GM12878 (cell line): ENCODE data around the gene ARL9. TPM values are rescaled to one million over a fixed set of nuclear protein-coding genes. Genes with fewer than 3 reads are reported as not detected.

ENCODE experiments used
- BHLHE40 ChIP-seq, 2 experiments: fragments of 450-650 bp in 1 of 2; IDR thresholded peaks; 2 replicates each; pipeline ENCODE4 v1.6.1; 2011 to 2017; ENCODE audit warnings: low read depth in 2 of 2, borderline replicate concordance in 1 of 2, improper control_type of control experiment in 1 of 2, low read length in 1 of 2, mild to moderate bottlenecking in 1 of 2
- FOS ChIP-seq: IDR thresholded peaks from 3 replicates; pipeline ENCODE4 v1.6.1; 2011; ENCODE audit warnings: borderline replicate concordance; ENCODE audit not compliant: insufficient read length; ENCODE audit errors: extremely low read depth
- GATAD2B ChIP-seq: fragments of 450-650 bp; conservative IDR thresholded peaks from 2 replicates; pipeline ENCODE4 v1.6.1; 2017; ENCODE audit warnings: low read depth, mild to moderate bottlenecking, moderate library complexity
- HDGF ChIP-seq: fragments of 450-650 bp; IDR thresholded peaks from 2 replicates; pipeline ENCODE4 v1.6.1; 2016; ENCODE audit warnings: antibody characterized with exemption
- MEF2B ChIP-seq: fragments of 450-650 bp; IDR thresholded peaks from 2 replicates; pipeline ENCODE4 v1.6.1; 2018; ENCODE audit warnings: mild to moderate bottlenecking, moderate library complexity; ENCODE audit not compliant: partially characterized antibody, poor library complexity, severe bottlenecking
- MXI1 ChIP-seq: fragments of 150-350 bp; IDR thresholded peaks from 2 replicates; pipeline ENCODE4 v1.6.1; 2011; ENCODE audit warnings: low read depth, mild to moderate bottlenecking, inconsistent platforms, low read length, improper control_type of control experiment
- NFYB ChIP-seq: IDR thresholded peaks from 2 replicates; pipeline ENCODE4 v1.6.1; 2011; ENCODE audit warnings: low read depth, mild to moderate bottlenecking, low read length, improper control_type of control experiment, moderate library complexity; ENCODE audit not compliant: insufficient read depth
- NR2C1 ChIP-seq: fragments of 450-650 bp; IDR thresholded peaks from 2 replicates; pipeline ENCODE4 v1.6.1; 2017; ENCODE audit warnings: antibody characterized with exemption, mild to moderate bottlenecking, moderate library complexity
- NRF1 ChIP-seq: conservative IDR thresholded peaks from 2 replicates; pipeline ENCODE4 v1.6.1; 2011; ENCODE audit warnings: mild to moderate bottlenecking, low read depth, low read length, improper control_type of control experiment
- POLR2A ChIP-seq: IDR thresholded peaks from 2 replicates; pipeline ENCODE4 v1.6.1; 2011; ENCODE audit warnings: low read depth, mild to moderate bottlenecking, low read length
- RBBP5 ChIP-seq: fragments of 200-600 bp; sonication (generic); conservative IDR thresholded peaks from 2 replicates; pipeline ENCODE4 v1.6.1; 2016
- SMAD1 ChIP-seq: fragments of 450-650 bp; IDR thresholded peaks from 2 replicates; pipeline ENCODE4 v1.6.1; 2018; ENCODE audit warnings: mild to moderate bottlenecking, low read depth; ENCODE audit not compliant: partially characterized antibody
- SRF ChIP-seq, 2 experiments: IDR thresholded peaks; 2 replicates each; pipeline ENCODE4 v1.6.1; 2011; ENCODE audit warnings: low read depth in 2 of 2, low read length in 2 of 2, mild to moderate bottlenecking in 1 of 2, moderate library complexity in 1 of 2
- SUPT20H ChIP-seq: IDR thresholded peaks from 2 replicates; pipeline ENCODE4 v1.6.1; 2011; ENCODE audit warnings: low read depth, mild to moderate bottlenecking, low read length, moderate library complexity, borderline replicate concordance; ENCODE audit not compliant: control insufficient read depth
- TAF1 ChIP-seq: IDR thresholded peaks from 2 replicates; pipeline ENCODE4 v1.6.1; 2011; ENCODE audit warnings: mild to moderate bottlenecking, low read depth, low read length, borderline replicate concordance
- ZNF274 ChIP-seq: IDR thresholded peaks from one replicate; pipeline ENCODE4 v1.8.0; 2011; ENCODE audit not compliant: insufficient read length, insufficient read depth
- polyA plus RNA-seq, 11 experiments: library from polyadenylated mRNA; depleted of rRNA in 4 of 11; unstranded in 6 of 11; stranded (reverse) in 5 of 11; fragments of >200 nt; fragmentation: Nextera tagmentation in 4 of 11; fragmentation: Illumina TruSeq in 1 of 11; extraction: Ambion mirVana in 4 of 11; extraction: Trizol in 1 of 11; gene quantifications; 1 replicate in 1 of 11; 2 replicates in 10 of 11; pipeline versions ENCODE4 v1.2.1 to v1.2.3, GENCODE V29; 2011 to 2016; ENCODE audit warnings: inconsistent platforms in 2 of 11, missing spikeins in 2 of 11, low read depth in 1 of 11
- total RNA-seq, 4 experiments: library from RNA; depleted of rRNA in 3 of 4; stranded (reverse); fragments of >200 nt in 3 of 4; fragmentation: Illumina TruSeq in 1 of 4; extraction: Trizol in 1 of 4; gene quantifications; 2 replicates each; pipeline versions ENCODE4 v1.2.1 to v1.2.3, GENCODE V29; 2013 to 2021
- TF ChIP-seq, protein P1 (sequence below): IDR thresholded peaks from 2 replicates; pipeline ENCODE4 v1.6.1; 2012; ENCODE audit warnings: low read depth, low read length, improper control_type of control experiment
- TF ChIP-seq, protein P2 (sequence below): fragments of 450-650 bp; IDR thresholded peaks from 2 replicates; pipeline ENCODE4 v1.6.1; 2018; ENCODE audit warnings: mild to moderate bottlenecking, low read depth, moderate library complexity; ENCODE audit not compliant: partially characterized antibody
- TF ChIP-seq, protein P3 (sequence below): IDR thresholded peaks from 2 replicates; pipeline ENCODE4 v1.6.1; 2011; ENCODE audit warnings: low read depth, low read length, improper control_type of control experiment, borderline replicate concordance
- TF ChIP-seq, protein P4 (sequence below): fragments of 450-650 bp; IDR thresholded peaks from 2 replicates; pipeline ENCODE4 v1.6.1; 2017; ENCODE audit warnings: low read depth, mild to moderate bottlenecking, moderate library complexity

ARL9 gene
- total and polyA plus RNA-seq, 10 of the 15 experiments (the other 5 are each of a cell fraction or from before 2014, with no cell fraction given): not detected

DNA sequence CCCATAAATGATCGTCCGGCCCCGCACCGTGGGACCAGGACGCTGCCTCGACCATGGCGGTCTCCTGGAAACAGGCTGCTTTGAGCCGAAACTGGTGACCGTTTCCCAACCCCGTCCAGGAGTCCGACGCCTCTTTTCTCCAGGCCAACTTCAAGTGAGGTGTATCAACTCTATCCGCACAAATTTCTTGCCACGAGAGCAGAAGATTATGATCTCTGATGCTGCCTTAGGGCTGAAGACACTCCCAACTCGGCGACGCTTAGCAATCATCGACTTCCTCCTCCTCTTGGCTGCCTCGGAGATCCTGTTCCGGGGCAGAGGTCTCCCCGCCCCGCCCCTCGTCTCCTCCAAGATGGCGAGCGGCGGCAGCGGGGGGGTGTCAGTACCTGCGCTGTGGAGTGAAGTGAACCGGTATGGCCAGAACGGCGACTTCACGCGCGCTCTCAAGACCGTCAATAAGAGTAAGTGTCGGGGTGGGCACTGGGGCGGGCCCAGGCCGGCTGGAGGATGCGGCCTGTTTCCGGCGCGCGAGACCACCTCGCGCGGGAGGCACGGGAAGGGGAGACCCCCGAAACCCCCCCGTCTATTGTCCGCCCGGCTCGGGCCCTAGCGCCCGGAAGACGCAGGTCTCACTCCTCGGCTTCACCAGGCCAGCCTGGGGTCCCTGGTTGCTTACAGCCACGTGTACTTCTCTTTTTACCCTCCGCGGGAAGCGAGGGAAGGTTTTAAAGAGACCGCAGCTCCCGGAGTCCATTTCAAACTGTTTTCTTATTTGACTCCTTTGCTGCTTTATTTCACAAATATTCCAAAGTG, 38.1 kb upstream of the ARL9 start, which contains the start of gene SRP72 (continued):
- TF ChIP-seq, protein P1, sequence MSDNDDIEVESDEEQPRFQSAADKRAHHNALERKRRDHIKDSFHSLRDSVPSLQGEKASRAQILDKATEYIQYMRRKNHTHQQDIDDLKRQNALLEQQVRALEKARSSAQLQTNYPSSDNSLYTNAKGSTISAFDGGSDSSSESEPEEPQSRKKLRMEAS: no peak
- TF ChIP-seq RBBP5 (peak; percentile 71; the same call in 1 of the 2 replicates), SUPT20H (no peak), ZNF274 (no peak), BHLHE40 (IDR thresholded peaks at IDR 0.05; ENCODE audit: borderline replicate concordance in 1 of 2, low read depth in 2 of 2, low read length in 1 of 2) (peak in 1 of 2 experiments; percentile 35; a peak in 1 of 4 replicates), GATAD2B (no peak; the same call in 1 of the 2 replicates), POLR2A (peak; percentile 96), SRF (IDR thresholded peaks at IDR 0.05; ENCODE audit: low read depth in 2 of 2, low read length in 2 of 2) (0 out of 4 replicates have a peak, but pooled peaks of 1 of the 2 experiments have one; percentile 37), MEF2B (no peak), SMAD1 (no peak), FOS (no peak), NRF1 (no peak), NR2C1 (peak; percentile 98), HDGF (no peak), TAF1 (peak; percentile 97), NFYB (no peak), MXI1 (peak; percentile 92)
- TF ChIP-seq, protein P2, sequence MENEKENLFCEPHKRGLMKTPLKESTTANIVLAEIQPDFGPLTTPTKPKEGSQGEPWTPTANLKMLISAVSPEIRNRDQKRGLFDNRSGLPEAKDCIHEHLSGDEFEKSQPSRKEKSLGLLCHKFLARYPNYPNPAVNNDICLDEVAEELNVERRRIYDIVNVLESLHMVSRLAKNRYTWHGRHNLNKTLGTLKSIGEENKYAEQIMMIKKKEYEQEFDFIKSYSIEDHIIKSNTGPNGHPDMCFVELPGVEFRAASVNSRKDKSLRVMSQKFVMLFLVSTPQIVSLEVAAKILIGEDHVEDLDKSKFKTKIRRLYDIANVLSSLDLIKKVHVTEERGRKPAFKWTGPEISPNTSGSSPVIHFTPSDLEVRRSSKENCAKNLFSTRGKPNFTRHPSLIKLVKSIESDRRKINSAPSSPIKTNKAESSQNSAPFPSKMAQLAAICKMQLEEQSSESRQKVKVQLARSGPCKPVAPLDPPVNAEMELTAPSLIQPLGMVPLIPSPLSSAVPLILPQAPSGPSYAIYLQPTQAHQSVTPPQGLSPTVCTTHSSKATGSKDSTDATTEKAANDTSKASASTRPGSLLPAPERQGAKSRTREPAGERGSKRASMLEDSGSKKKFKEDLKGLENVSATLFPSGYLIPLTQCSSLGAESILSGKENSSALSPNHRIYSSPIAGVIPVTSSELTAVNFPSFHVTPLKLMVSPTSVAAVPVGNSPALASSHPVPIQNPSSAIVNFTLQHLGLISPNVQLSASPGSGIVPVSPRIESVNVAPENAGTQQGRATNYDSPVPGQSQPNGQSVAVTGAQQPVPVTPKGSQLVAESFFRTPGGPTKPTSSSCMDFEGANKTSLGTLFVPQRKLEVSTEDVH: no peak
- TF ChIP-seq, protein P3, sequence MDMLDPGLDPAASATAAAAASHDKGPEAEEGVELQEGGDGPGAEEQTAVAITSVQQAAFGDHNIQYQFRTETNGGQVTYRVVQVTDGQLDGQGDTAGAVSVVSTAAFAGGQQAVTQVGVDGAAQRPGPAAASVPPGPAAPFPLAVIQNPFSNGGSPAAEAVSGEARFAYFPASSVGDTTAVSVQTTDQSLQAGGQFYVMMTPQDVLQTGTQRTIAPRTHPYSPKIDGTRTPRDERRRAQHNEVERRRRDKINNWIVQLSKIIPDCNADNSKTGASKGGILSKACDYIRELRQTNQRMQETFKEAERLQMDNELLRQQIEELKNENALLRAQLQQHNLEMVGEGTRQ: no peak
- TF ChIP-seq, protein P4, sequence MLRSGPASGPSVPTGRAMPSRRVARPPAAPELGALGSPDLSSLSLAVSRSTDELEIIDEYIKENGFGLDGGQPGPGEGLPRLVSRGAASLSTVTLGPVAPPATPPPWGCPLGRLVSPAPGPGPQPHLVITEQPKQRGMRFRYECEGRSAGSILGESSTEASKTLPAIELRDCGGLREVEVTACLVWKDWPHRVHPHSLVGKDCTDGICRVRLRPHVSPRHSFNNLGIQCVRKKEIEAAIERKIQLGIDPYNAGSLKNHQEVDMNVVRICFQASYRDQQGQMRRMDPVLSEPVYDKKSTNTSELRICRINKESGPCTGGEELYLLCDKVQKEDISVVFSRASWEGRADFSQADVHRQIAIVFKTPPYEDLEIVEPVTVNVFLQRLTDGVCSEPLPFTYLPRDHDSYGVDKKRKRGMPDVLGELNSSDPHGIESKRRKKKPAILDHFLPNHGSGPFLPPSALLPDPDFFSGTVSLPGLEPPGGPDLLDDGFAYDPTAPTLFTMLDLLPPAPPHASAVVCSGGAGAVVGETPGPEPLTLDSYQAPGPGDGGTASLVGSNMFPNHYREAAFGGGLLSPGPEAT: peak; percentile 71
